Omental fat pad (tissue), 4 donors: ENCODE measurements around the gene MUC2. TPM values are rescaled to one million over a fixed set of nuclear protein-coding genes. Genes with fewer than 3 reads are reported as not detected.

Experiments used
- ATAC-seq: fragments of 150-250 bp; one replicate; pipeline ENCODE4 v1.9.1; 2016; ENCODE audit warnings: mild to moderate bottlenecking, moderate library complexity; ENCODE audit not compliant: low FRiP score
- DNase-seq: peaks from one replicate; pipeline ENCODE4 v3.0.0-alpha.2; 2019; ENCODE audit warnings: low spot score
- CTCF ChIP-seq, 3 donors: fragments of 450-650 bp; IDR thresholded peaks; one replicate each; pipeline ENCODE4 v1.5.1; 2016 to 2017; ENCODE audit warnings: antibody characterized with exemption in 3 of 3, mild to moderate bottlenecking in 3 of 3, moderate library complexity in 2 of 3
- total RNA-seq, 4 donors: library from RNA; depleted of rRNA; stranded (reverse); fragments of >200 nt; gene quantifications; one replicate each; pipeline ENCODE4 v1.1.0, GENCODE V29; 2016

MUC2 gene
- not detected for total RNA-seq

GRCh38 chr11:1074244-1075221, at the start of gene MUC2:
Gene MUC2 (plus strand): TSS chr11:1074874.
- no peak for DNase-seq
- no peak for TF ChIP-seq CTCF (IDR thresholded peaks at IDR 0.05)
- ATAC-seq, result no peak

- no peak for TF ChIP-seq CTCF (IDR thresholded peaks at IDR 0.05)
- ATAC-seq (no peak), DNase-seq (no peak)
Observed at GRCh38 chr11:1025410-1026162, 49.1 kb upstream of the MUC2 start.

GRCh38 chr11:1026163-1026450, 48.6 kb upstream of the MUC2 start:
- no peak for ATAC-seq

GRCh38 chr11:1026641-1027482, 47.8 kb upstream of the MUC2 start:
- TF ChIP-seq CTCF (IDR thresholded peaks at IDR 0.05), result no peak
- DNase-seq (no peak), ATAC-seq (no peak)

More at GRCh38 chr11:1026163-1026450, 48.6 kb upstream of the MUC2 start:
- no peak for TF ChIP-seq CTCF (IDR thresholded peaks at IDR 0.05)
- DNase-seq, result no peak

GRCh38 chr11:1027483-1028290, 47.0 kb upstream of the MUC2 start:
- no peak for TF ChIP-seq CTCF (IDR thresholded peaks at IDR 0.05)
- DNase-seq (no peak), ATAC-seq (no peak)

- ATAC-seq, result no peak
- DNase-seq, result no peak
- no peak for TF ChIP-seq CTCF (IDR thresholded peaks at IDR 0.05)
Observed at GRCh38 chr11:1028291-1028540, 46.5 kb upstream of the MUC2 start.
